Neural progenitor cell (in vitro differentiated cells): Measurements from ENCODE around the gene RAB6B.

Experiments
- CTCF ChIP-seq: fragments of 200-600 bp; sonication (generic); IDR thresholded peaks from 2 replicates; pipeline ENCODE4 v1.5.1; 2017; ENCODE audit warnings: antibody characterized with exemption, mild to moderate bottlenecking
- EZH2 ChIP-seq: fragments of 200-600 bp; sonication (generic); IDR thresholded peaks from 2 replicates; pipeline ENCODE4 v1.6.1; 2017; ENCODE audit warnings: antibody characterized with exemption, mild to moderate bottlenecking, moderate library complexity
- EZH2phosphoT487 ChIP-seq: fragments of 200-600 bp; sonication (generic); IDR thresholded peaks from 2 replicates; pipeline ENCODE4 v1.6.1; 2017; ENCODE audit warnings: antibody characterized with exemption

DNA sequence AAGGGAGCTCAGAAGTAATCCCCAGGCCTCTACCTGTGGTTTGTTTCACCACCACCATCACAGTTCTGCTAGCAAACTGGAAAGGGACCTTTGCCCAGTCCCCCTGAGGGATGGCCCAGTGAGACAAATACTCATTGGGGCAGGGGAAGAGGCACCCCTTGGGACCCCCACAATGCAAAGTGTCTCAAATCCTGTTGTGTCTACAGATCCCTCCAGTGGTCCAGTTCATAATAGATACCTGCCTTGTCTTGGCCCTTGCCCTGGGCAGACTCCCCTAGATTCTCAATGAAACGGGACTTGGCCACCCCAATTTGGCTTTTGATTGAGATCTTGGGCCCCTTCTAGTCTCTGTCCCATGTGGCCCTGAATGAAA is 43.8 kb upstream of the RAB6B start:
- TF ChIP-seq CTCF = no peak
- no peak for TF ChIP-seq EZH2
- no peak for TF ChIP-seq EZH2phosphoT487
